Heart right ventricle (tissue), 16 donors: Measurements from ENCODE around the gene KLRF2. TPM values are rescaled to one million over a fixed set of nuclear protein-coding genes. Genes with fewer than 3 reads are reported as not detected.

Experiments used
- ATAC-seq, 8 donors: fragments of 200-7000 bp; cut with Tn5 transposase; one replicate each; pipeline ENCODE4 v1.9.1; 2020; ENCODE audit warnings: mild to moderate bottlenecking in 8 of 8, moderate library complexity in 8 of 8, moderate number of reproducible peaks in 1 of 8
- DNase-seq, 2 donors: peaks; one replicate each; pipeline ENCODE4 v3.0.0-alpha.2; 2020
- H3K27ac ChIP-seq, 10 donors: fragments of 200-600 bp; sonication (generic) in 2 of 10; one replicate each; pipeline versions ENCODE4 v1.5.0 to v1.8.0; 2020 to 2022; ENCODE audit warnings: mild to moderate bottlenecking in 3 of 10
- H3K27me3 ChIP-seq, 7 donors: fragments of 200-600 bp; one replicate each; pipeline ENCODE4 v1.8.0; 2021 to 2022; ENCODE audit warnings: mild to moderate bottlenecking in 2 of 7
- H3K36me3 ChIP-seq, 9 donors: fragments of 200-600 bp; sonication (generic) in 1 of 9; one replicate each; pipeline versions ENCODE4 v1.5.0 to v1.8.0; 2020 to 2022; ENCODE audit warnings: mild to moderate bottlenecking in 2 of 9
- H3K4me1 ChIP-seq, 9 donors: fragments of 200-600 bp; sonication (generic) in 1 of 9; one replicate each; pipeline versions ENCODE4 v1.5.0 to v1.8.0; 2020 to 2022; ENCODE audit warnings: mild to moderate bottlenecking in 4 of 9
- H3K4me3 ChIP-seq, 10 donors: fragments of 200-600 bp; sonication (generic) in 2 of 10; one replicate each; pipeline versions ENCODE4 v1.5.0 to v1.8.0; 2020 to 2022; ENCODE audit warnings: mild to moderate bottlenecking in 7 of 10, moderate library complexity in 2 of 10
- H3K9me3 ChIP-seq, 11 donors: fragments of 200-600 bp in 10 of 11; sonication (generic) in 2 of 11; one replicate each; pipeline versions ENCODE4 v1.5.0 to v1.8.0; 2013 to 2022; ENCODE audit warnings: mild to moderate bottlenecking in 2 of 11, control low read depth in 1 of 11, moderate library complexity in 1 of 11
- WGBS, 2 donors: extraction: QIAGEN DNeasy Blood & Tissue Kit; methylation state at CpG; one replicate each; pipeline ENCODE4 v1.1.7; 2013; ENCODE audit warnings: inconsistent platforms in 1 of 2; 5-methylcytosine and 5-hydroxymethylcytosine counted together
- intact Hi-C, 10 donors: fragments of 100-400 bp; cut with DNase I; formaldehyde crosslinking; loops; one replicate each; pipeline versions ENCODE4 v1.11.1 to v1.14.2; 2022
- polyA plus RNA-seq, 2 donors: library from polyadenylated mRNA; stranded (reverse); fragments of 200-250 nt; gene quantifications; one replicate each; pipeline ENCODE4 v1.2.3, GENCODE V29; 2013
- total RNA-seq, 10 donors: library from RNA; stranded (reverse); fragmentation: NEBNext Ultra II Directional in 3 of 10; extraction: Animal tissue kit (Norgen Biotek cat#: 25700) in 3 of 10; gene quantifications; one replicate each; pipeline versions ENCODE4 v1.2.1 to v1.2.4, GENCODE V29; 2021 to 2023
- TF ChIP-seq, protein P1 (sequence below), 9 donors: fragments of 200-600 bp; sonication (generic) in 2 of 9; IDR thresholded peaks; one replicate each; pipeline versions ENCODE4 v1.5.0 to v1.8.0; 2021 to 2022; ENCODE audit warnings: antibody characterized with exemption in 9 of 9, mild to moderate bottlenecking in 5 of 9, moderate library complexity in 1 of 9
- donor health status: Arrhythmogenic right ventricular cardiomyopathy.
- donor health status: ischemic (EF 13 %, LVEDD 7.1; RV severe dilation, severe dysfunction).
- donor health status: healthy with polysubstance abuse.
- donor health status: DM: no; HTN: yes; CAD: no.
- donor health status: DM: no; HTN: no; CAD: no.
- donor health status: ischemic (EF 25% LVEDD 6.9; RV normal size, moderate dysfunction).
- donor health status: ischemic (EF 25% LVEDD 5.7; RV mildly dilated, moderate dysfunction).
- donor health status: healthy.
- donor health status: DM: yes; HTN: yes; CAD: no.
- donor health status: Ischemic cardiomyopathy.
- donor health status: ischemic (EF 35%, LVEDD 5.7; RV mildly dilated, moderate dysfunction).
- donor health status: nonischemic (EF 11% LVEDD 7.7; RV severe dilation, severe dysfunction).
- donor health status: DM: yes; HTN: yes; CAD: no.
- donor health status: PGD.
- donor health status: ischemic (EF 29% LVEDD 5.4; RV normal size, mild dysfunction).
- donor health status: nonischemic (EF 23%, LVEDD 6.1; RV moderate dilation, normal function).

The KLRF2 gene
- total and polyA plus RNA-seq, 12 donors, result not detected

- WGBS, 2 donors, result 81 to 85% methylated on average over 6 of the region's 6 CpGs
- intact Hi-C loops, result no loop called here
Observed at GRCh38 chr12:9932270-9932669, 51.0 kb downstream of the KLRF2 start, which contains the start of gene CLEC2A. Gene CLEC2A, minus strand, starts transcription at chr12:9932370. Its CDS starts 41 bp downstream, at chr12:9932329.

DNA sequence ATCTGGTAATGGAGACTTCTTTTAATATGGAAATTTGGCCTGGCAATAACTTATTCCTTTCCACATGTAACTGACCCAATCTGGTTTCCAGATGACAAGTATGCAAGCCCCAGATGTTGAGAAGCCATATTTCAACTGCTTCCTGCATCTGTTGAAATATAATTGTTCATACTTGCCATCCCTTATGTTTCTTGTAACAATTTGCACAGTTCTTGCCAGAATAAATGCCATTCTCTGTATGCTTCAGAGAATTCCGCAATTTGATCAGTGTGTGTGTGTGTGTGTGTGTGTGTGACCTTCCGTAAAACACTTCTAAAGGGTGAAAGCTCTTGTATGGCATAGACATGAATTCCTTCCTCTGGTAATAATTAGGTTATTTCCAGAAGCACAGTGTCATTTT is 52.7 kb downstream of the KLRF2 start:
- WGBS, 2 donors, result 73 to 89% methylated on average over 2 of the region's 2 CpGs
- no peak overlapping the region for H3K27ac ChIP-seq
- intact Hi-C loops, result no loop called here
- ATAC-seq, result no peak
- no peaks in the 10 kb centered on the region for H3K4me1 ChIP-seq
- TF ChIP-seq, protein P1, sequence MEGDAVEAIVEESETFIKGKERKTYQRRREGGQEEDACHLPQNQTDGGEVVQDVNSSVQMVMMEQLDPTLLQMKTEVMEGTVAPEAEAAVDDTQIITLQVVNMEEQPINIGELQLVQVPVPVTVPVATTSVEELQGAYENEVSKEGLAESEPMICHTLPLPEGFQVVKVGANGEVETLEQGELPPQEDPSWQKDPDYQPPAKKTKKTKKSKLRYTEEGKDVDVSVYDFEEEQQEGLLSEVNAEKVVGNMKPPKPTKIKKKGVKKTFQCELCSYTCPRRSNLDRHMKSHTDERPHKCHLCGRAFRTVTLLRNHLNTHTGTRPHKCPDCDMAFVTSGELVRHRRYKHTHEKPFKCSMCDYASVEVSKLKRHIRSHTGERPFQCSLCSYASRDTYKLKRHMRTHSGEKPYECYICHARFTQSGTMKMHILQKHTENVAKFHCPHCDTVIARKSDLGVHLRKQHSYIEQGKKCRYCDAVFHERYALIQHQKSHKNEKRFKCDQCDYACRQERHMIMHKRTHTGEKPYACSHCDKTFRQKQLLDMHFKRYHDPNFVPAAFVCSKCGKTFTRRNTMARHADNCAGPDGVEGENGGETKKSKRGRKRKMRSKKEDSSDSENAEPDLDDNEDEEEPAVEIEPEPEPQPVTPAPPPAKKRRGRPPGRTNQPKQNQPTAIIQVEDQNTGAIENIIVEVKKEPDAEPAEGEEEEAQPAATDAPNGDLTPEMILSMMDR (IDR thresholded peaks at IDR 0.05), result no peak
- H3K9me3 ChIP-seq, result no peaks in the 10 kb centered on the region
- H3K27me3 ChIP-seq, result peaks cover 0 to 4% (median 0%) of the 10 kb centered on the region in 7 donors
- no peak overlapping the region for H3K4me3 ChIP-seq
- no peak for DNase-seq
- H3K36me3 ChIP-seq, result no peaks in the 10 kb centered on the region

More at GRCh38 chr12:9932270-9932669, 51.0 kb downstream of the KLRF2 start, which contains the start of gene CLEC2A:
- DNase-seq, result no peak
- H3K27ac ChIP-seq, result no peak within 1 kb of the TSS
- H3K9me3 ChIP-seq, result no peaks in the 10 kb centered on the region
- H3K27me3 ChIP-seq, result peaks cover 0 to 4% (median 0%) of the 10 kb centered on the region in 7 donors
- H3K4me3 ChIP-seq, result no peak within 1 kb of the TSS
- TF ChIP-seq, protein P1 (IDR thresholded peaks at IDR 0.05), result no peak
- H3K4me1 ChIP-seq, result no peaks in the 10 kb centered on the region
- H3K36me3 ChIP-seq, result no peaks in the 10 kb centered on the region
- ATAC-seq, result no peak

- intact Hi-C loops, result no loop called here
- TF ChIP-seq, protein P1 (IDR thresholded peaks at IDR 0.05), result no peak
- ATAC-seq (no peak), DNase-seq (no peak)
- WGBS, 2 donors, result 89 to 93% methylated on average over 2 of the region's 2 CpGs
- Histone ChIP-seq H3K27ac (no peak overlapping the region), H3K36me3 (no peaks in the 10 kb centered on the region), H3K4me3 (no peak overlapping the region), H3K27me3 (peaks cover 0 to 4% (median 0%) of the 10 kb centered on the region in 7 donors), H3K9me3 (peaks cover 0 to 3% (median 0%) of the 10 kb centered on the region in 11 donors), H3K4me1 (no peaks in the 10 kb centered on the region)
Observed at GRCh38 chr12:9935026-9935425, 53.7 kb downstream of the KLRF2 start.

DNA sequence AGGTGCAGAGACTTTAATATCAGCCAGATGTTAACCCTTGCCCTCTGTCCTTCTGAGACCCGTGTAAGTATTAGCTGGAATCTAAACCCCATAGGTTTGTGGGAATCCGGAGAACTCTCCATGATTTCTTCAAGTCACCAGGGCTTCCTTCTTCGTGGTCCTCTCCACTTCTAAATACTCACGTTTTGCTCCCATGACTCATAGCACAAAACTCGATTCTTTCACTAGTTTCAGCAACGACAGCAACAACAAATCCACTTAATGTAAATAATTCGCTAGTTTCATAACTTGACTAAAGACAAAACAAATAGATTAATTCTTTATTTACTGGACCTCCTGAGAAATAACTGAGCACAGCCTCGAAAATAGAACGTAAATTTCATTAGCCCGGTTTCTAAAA is 55.3 kb downstream of the KLRF2 start:
- no peak overlapping the region for H3K27ac ChIP-seq
- TF ChIP-seq, protein P1 (IDR thresholded peaks at IDR 0.05), result no peak
- ATAC-seq, result no peak
- intact Hi-C loops, result no loop called here
- DNase-seq, result no peak
- no peaks in the 10 kb centered on the region for H3K36me3 ChIP-seq
- no peaks in the 10 kb centered on the region for H3K4me1 ChIP-seq
- H3K27me3 ChIP-seq, result peaks cover 0 to 18% (median 0%) of the 10 kb centered on the region in 7 donors
- no peak overlapping the region for H3K4me3 ChIP-seq
- 77 to 84% methylated on average over 10 of the region's 10 CpGs for WGBS, 2 donors
- peaks cover 0 to 3% (median 0%) of the 10 kb centered on the region in 11 donors for H3K9me3 ChIP-seq
